CD1c-positive myeloid dendritic cell (primary cell): Measurements from ENCODE around the gene WASF3.

Source experiments
- DNase-seq: peaks from one replicate; pipeline ENCODE4 v3.0.0-alpha.2; 2016; ENCODE audit errors: extremely low spot score

The WASF3 gene

GRCh38 chr13:26548205-26548765 is 9.2 kb upstream of the WASF3 start:
- DNase-seq, result no peak

GRCh38 chr13:26549713-26550112 is 7.8 kb upstream of the WASF3 start:
- no peak for DNase-seq

- no peak for DNase-seq
These were observed 6.1 kb upstream of the WASF3 start for GRCh38 chr13:26551255-26551860.

DNA sequence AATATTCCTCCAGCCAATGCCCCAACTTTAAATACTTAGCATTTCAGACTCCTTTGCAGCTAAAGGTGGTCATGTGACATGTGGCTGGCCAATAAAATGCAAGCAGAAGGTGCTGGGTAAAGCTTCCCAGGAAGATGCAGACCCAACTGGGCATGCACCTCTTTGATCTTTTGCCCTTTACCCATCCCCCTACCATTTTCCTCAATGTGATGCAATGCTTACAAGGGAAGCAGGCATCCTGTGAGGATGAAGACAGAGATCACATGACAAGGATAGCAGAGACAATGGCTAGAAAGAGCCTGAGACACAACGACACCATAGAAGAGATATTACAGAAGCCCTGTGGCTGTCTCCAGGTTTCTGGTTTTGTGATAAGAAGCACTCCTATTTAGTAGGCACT is 2.1 kb upstream of the WASF3 start:
- DNase-seq, result no peak

- no peak for DNase-seq
These were observed 461 bp upstream of the WASF3 start for GRCh38 chr13:26557051-26557392.

GRCh38 chr13:26558074-26558805 is 757 bp downstream of the WASF3 start:
- DNase-seq, result no peak

DNA sequence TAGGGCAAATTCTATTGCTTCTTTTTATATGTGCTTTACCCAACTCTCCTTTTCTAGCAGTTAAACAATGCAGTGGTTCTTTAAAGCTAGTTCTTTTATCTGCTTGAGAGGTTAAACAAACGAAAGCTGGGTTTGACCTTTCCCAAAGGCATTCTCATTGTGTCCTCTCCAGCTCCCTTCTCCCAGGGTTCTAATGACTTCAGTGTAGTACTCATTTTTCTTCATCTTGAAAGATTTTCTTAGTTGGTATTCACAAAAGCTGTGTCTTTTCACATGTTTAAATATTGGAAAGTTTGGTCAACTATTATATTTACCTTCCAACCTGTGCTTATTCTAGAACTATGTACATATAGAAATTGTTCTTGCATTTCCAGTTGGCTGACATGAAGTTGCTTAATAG is 1.5 kb downstream of the WASF3 start:
- DNase-seq, result no peak

DNA sequence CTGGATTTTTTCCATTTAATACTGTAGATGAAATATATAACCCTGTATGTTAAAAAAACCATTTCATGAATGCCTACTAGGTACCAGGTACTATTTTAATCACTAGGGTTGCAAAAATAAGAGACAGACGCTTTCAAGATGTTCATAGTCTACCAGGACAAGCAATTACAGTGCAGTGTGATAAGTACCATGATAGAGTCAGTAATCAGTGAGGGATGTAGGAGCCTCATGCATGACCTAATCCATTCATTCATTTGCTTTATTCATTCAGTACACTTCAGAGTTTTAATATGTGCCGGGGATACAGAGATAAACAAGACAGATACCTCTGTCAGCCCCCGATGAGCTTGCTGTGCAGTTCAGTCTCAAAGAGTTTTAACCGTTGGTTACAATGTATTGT is 3.0 kb downstream of the WASF3 start:
- DNase-seq, result no peak

DNA sequence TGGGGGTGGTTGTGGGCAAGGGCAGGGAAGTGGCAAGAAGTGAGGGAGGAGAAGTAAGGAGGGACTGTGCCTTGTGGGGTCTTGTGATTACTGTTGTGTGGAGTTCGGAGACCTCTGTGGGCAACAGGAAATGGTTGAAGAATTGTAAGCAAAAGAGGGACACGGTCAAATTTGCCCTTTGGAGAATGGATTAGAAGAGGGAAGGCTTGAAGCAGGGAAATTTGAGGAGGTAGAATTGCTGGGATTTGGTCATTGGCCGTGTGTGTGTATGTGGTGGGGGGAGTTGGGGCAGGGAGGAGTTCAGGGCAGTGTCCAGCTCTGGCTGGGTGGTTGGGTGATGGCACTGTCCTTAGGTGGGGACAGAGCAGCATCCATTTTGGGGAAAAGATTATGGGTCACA is 3.6 kb downstream of the WASF3 start:
- no peak for DNase-seq

DNA sequence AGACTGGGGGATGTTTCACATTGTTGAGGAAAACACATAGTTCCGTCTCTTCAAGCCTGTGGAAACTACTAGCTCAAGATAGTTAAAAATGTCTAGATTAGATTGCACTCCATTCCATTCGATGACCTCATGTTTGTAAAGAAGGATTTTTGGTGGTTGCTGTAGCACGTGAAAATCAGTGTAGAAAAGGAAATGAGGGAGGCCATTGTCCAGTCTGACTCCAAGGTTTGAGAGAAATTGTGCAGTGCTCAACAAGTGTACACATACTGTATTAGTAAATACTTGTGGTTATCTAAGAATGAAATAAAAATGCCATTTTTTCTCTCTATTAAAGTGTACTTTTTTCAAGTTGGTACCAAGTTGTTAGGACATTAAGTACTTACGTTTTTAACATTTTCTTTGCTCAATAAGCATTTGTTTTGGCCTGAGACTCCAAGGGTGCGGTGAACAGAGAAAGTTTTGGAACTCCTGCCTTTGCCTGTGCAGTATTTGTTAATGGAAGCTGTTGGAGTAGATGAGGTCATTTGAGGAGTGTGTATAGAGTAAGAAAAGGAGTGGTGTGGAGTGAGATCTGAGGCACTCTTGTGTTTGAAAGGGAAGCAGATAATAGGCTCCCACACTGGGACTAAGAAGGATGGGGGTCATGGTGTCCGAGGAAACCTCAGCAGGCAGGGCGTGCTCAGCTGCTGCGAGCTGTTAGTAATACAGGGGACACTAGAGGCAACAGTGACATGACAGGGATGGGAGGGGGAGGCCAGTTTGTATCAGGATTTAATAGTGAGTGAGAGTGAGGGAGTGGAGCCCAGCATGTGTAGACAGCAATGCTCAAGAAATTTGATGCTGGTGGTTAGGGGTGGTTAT is 4.4 kb downstream of the WASF3 start:
- no peak for DNase-seq

DNA sequence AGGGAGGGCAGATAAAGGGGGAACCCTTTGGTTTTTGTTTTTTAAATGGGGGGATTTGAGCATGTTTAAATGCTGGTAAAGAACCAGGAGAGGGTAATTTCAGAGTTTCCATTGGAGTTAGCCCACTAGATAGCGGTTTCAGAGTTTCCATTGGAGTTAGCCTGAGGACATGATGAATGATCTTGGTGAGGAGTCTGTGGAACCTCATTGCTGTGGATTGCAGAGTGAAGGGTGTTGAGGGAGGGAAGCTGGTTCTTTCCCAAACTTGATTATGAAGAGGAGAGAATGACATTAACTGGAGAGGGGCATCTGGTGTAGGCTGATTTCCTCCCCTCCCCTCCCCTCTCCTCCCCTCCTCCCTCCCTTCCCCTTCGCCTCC is 5.0 kb downstream of the WASF3 start:
- no peak for DNase-seq

GRCh38 chr13:26563713-26564112 is 6.2 kb downstream of the WASF3 start:
- no peak for DNase-seq

- DNase-seq, result no peak
These were observed 10.8 kb downstream of the WASF3 start for GRCh38 chr13:26568132-26568815.

- DNase-seq, result no peak
These were observed 14.0 kb downstream of the WASF3 start for GRCh38 chr13:26571518-26571917.

- no peak for DNase-seq
These were observed 17.8 kb downstream of the WASF3 start for GRCh38 chr13:26575244-26575643.

DNA sequence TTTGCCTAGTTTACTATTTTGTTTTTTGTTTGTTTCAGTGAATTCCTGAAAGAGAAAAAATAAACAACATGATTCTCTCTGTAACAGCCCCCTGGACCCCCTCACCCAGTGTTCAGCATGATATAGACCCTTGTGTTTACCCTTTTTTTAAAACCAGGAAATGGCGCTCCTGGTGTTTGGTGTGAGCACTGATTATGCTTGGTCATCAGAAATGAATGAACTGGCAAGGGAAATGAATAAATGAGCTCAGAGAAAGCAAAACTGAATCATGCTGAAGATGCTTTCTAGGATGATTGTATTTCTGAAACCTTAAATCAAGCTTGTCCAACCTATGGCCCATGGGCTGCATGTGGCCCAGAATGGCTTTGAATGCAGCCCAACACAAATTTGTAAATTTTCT is 22.1 kb downstream of the WASF3 start:
- no peak for DNase-seq

GRCh38 chr13:26583662-26584061 is 26.2 kb downstream of the WASF3 start:
- no peak for DNase-seq

DNA sequence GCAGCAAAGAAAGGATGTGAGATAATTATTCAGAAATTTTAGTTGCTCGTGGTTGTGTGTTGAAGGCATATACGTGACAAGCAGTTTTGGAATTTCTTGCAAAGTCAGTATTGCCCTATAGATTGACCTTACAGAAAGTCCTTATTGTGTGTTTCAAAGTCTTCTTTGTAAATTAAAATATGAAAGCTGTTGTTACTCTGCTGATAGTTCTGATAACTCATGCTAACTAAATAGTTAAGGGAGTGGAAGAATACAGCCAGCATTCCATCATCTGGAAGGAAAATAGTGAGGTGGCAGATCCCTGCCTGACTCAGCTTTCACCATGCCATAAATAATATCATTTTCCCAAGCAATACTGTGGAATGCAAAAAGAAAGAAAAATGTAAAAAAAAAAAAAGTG is 27.2 kb downstream of the WASF3 start:
- no peak for DNase-seq

DNA sequence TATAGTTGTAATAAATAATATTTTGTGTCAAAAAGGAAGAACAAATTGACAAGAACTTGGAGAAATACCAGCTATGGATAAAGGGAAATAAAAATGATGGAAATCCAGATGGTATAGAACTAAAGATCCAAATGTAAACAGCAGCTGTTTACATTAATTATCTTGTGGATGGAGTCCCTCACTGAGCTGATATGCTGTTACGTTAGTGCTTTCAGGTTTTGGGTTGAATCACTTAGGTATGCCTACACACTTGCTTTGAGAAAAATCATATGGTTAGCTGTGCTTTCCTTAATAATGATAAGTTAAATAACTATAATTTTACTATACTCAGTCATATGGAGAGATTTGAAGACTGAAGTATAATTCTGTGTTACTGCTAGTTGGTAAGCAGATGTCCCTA is 27.7 kb downstream of the WASF3 start:
- no peak for DNase-seq

DNA sequence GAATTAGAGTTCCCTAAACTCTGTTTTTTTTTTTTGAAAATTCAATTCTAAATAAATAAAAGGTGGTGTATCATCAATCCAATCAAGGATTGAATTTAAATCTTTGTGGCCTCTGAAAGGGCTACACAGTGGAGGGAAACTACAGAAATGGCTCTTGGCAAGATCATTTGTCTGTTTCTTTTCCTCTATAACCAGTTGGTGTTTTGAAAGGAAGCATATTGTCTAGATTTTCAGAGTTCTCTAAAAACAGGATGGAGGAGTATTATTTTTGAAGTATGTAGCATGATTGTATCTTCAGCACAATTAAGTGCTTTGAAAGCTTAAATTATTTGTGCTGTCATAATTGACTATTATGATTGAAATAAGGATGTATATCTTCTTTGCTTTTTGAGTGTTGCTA is 29.8 kb downstream of the WASF3 start:
- no peak for DNase-seq

- no peak for DNase-seq
These were observed 31.7 kb downstream of the WASF3 start for GRCh38 chr13:26589226-26589625.

- DNase-seq, result no peak
These were observed 32.3 kb downstream of the WASF3 start for GRCh38 chr13:26589754-26590153.
